ENCODE data around the gene ACAD11.

DNA sequence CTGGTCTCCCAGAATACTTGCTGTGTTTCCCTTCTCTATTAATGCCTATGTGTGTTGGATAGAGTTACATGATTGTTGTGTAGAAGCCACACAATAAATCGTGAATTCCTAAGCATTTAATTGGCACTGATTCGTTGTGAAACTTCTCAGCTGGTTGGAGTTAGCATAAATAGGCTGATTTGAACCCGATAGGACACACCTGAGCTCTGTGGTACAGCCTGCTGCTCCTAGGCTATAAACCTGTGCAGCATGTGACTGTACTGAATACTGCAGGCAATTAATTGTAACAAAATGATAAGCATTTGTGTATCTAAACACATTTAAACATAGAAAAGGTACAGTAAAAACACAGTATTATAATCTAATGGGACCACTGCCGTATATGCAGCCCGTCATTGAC is 4.9 kb downstream of the ACAD11 start:
- no peak for TF ChIP-seq GATA2 (IDR thresholded peaks at IDR 0.05; ENCODE audit: low read depth, low read length)
- TF ChIP-seq GATA3 (IDR thresholded peaks at IDR 0.05; ENCODE audit: low read depth, low read length), result no peak

Data from SH-SY5Y (cell line).